GM12801 (cell line): Measurements from ENCODE around the gene RFTN1.

ENCODE experiments used
- CTCF ChIP-seq: IDR thresholded peaks from one replicate; pipeline ENCODE4 v1.5.1; 2011; ENCODE audit warnings: control low read depth; ENCODE audit not compliant: insufficient read length; ENCODE audit errors: extremely low read depth

RFTN1 gene

GRCh38 chr3:16509721-16510619 lies 3.5 kb downstream of the RFTN1 start:
- no peak for TF ChIP-seq CTCF

GRCh38 chr3:16508591-16508995 lies 4.9 kb downstream of the RFTN1 start:
- no peak for TF ChIP-seq CTCF

GRCh38 chr3:16508243-16508578 lies 5.3 kb downstream of the RFTN1 start:
- no peak for TF ChIP-seq CTCF

GRCh38 chr3:16507578-16508242 lies 5.8 kb downstream of the RFTN1 start:
- TF ChIP-seq CTCF = no peak

GRCh38 chr3:16506884-16507577 lies 6.5 kb downstream of the RFTN1 start:
- no peak for TF ChIP-seq CTCF

GRCh38 chr3:16506451-16506850 lies 7.0 kb downstream of the RFTN1 start:
- no peak for TF ChIP-seq CTCF

- no peak for TF ChIP-seq CTCF
Observed at GRCh38 chr3:16504692-16505091, 8.8 kb downstream of the RFTN1 start.
